Heart left ventricle (tissue), 16 donors: ENCODE measurements around the gene C22orf31. TPM values are rescaled to one million over a fixed set of nuclear protein-coding genes. Genes with fewer than 3 reads are reported as not detected.

Experiments
- ATAC-seq, 4 donors: fragments of 200-7000 bp; cut with Tn5 transposase; one replicate each; pipeline ENCODE4 v1.9.1; 2020 to 2022; ENCODE audit warnings: moderate library complexity in 4 of 4, mild to moderate bottlenecking in 3 of 4, moderate number of reproducible peaks in 1 of 4
- DNase-seq, 5 donors: peaks; one replicate each; pipeline ENCODE4 v3.0.0-alpha.2; 2020
- H3K27ac ChIP-seq, 12 donors: fragments of 200-600 bp; sonication (generic) in 4 of 12; one replicate each; pipeline versions ENCODE4 v1.5.0 to v1.8.0; 2016 to 2022; ENCODE audit warnings: mild to moderate bottlenecking in 2 of 12
- H3K27me3 ChIP-seq, 9 donors: fragments of 200-600 bp; sonication (generic) in 2 of 9; one replicate each; pipeline versions ENCODE4 v1.5.1 to v1.8.0; 2016 to 2022; ENCODE audit warnings: mild to moderate bottlenecking in 3 of 9
- H3K36me3 ChIP-seq, 9 donors: fragments of 200-600 bp; sonication (generic) in 2 of 9; one replicate each; pipeline versions ENCODE4 v1.5.0 to v1.8.0; 2018 to 2022; ENCODE audit warnings: mild to moderate bottlenecking in 2 of 9
- H3K4me1 ChIP-seq, 12 donors: fragments of 200-600 bp; sonication (generic) in 4 of 12; one replicate each; pipeline versions ENCODE4 v1.5.0 to v1.8.0; 2016 to 2022; ENCODE audit warnings: mild to moderate bottlenecking in 3 of 12
- H3K4me3 ChIP-seq, 12 donors: fragments of 200-600 bp; sonication (generic) in 4 of 12; one replicate each; pipeline versions ENCODE4 v1.5.0 to v1.8.0; 2017 to 2022; ENCODE audit warnings: mild to moderate bottlenecking in 9 of 12, moderate library complexity in 4 of 12
- H3K9me3 ChIP-seq, 12 donors: fragments of 200-600 bp; sonication (generic) in 4 of 12; one replicate each; pipeline versions ENCODE4 v1.5.0 to v1.8.0; 2016 to 2022; ENCODE audit warnings: mild to moderate bottlenecking in 1 of 12
- CTCF ChIP-seq, 12 donors: fragments of 200-600 bp; sonication (generic) in 4 of 12; IDR thresholded peaks; one replicate each; pipeline versions ENCODE4 v1.5.0 to v1.8.0; 2018 to 2022; ENCODE audit warnings: antibody characterized with exemption in 12 of 12, mild to moderate bottlenecking in 5 of 12
- POLR2A ChIP-seq, 2 donors: fragments of 450-650 bp; IDR thresholded peaks; one replicate each; pipeline ENCODE4 v1.6.1; 2017; ENCODE audit warnings: antibody characterized with exemption in 2 of 2, mild to moderate bottlenecking in 2 of 2, moderate library complexity in 2 of 2
- WGBS, 4 donors: extraction: QIAGEN DNeasy Blood & Tissue Kit in 2 of 4; methylation state at CpG; one replicate each; pipeline versions ENCODE4 v1.1.5 to v1.1.7; 2013 to 2018; 5-methylcytosine and 5-hydroxymethylcytosine counted together
- intact Hi-C, 10 donors: fragments of 100-400 bp; cut with DNase I; formaldehyde crosslinking; loops; one replicate each; pipeline versions ENCODE4 v1.11.1 to v1.14.2; 2022
- polyA plus RNA-seq, 2 donors: library from polyadenylated mRNA; stranded (reverse); fragments of 200-250 nt; gene quantifications; one replicate each; pipeline ENCODE4 v1.2.3, GENCODE V29; 2013
- total RNA-seq, 9 donors: library from RNA; depleted of rRNA in 2 of 9; stranded (reverse); fragments of >200 nt in 2 of 9; fragmentation: NEBNext Ultra II Directional in 3 of 9; extraction: Animal tissue kit (Norgen Biotek cat#: 25700) in 3 of 9; gene quantifications; one replicate each; pipeline versions ENCODE4 v1.1.0 to v1.2.4, GENCODE V29; 2016 to 2023
- donor health status: ischemic (EF 13 %, LVEDD 7.1; RV severe dilation, severe dysfunction).
- donor health status: healthy with polysubstance abuse.
- donor health status: DM: no; HTN: yes; CAD: no.
- donor health status: DM: no; HTN: no; CAD: no.
- donor health status: ischemic (EF 25% LVEDD 6.9; RV normal size, moderate dysfunction).
- donor health status: ischemic (EF 25% LVEDD 5.7; RV mildly dilated, moderate dysfunction).
- donor health status: healthy.
- donor health status: DM: yes; HTN: yes; CAD: no.
- donor health status: ischemic (EF 35%, LVEDD 5.7; RV mildly dilated, moderate dysfunction).
- donor health status: nonischemic (EF 11% LVEDD 7.7; RV severe dilation, severe dysfunction).
- donor health status: DM: yes; HTN: yes; CAD: no.
- donor health status: PGD.
- donor health status: ischemic (EF 29% LVEDD 5.4; RV normal size, mild dysfunction).
- donor health status: nonischemic (EF 23%, LVEDD 6.1; RV moderate dilation, normal function).

The C22orf31 gene
- total and polyA plus RNA-seq, 11 donors, result 0.40 TPM; not detected in 10

GRCh38 chr22:29060251-29060869 is 1.3 kb downstream of the C22orf31 start:
- WGBS, 4 donors, result 89 to 93% (median 90%) methylated on average over 12 of the region's 12 CpGs
- H3K9me3 ChIP-seq, result no peaks in the 10 kb centered on the region
- H3K4me1 ChIP-seq, result no peaks in the 10 kb centered on the region
- peak in 1 of 5 donors; percentile 5 for DNase-seq
- no peak overlapping the region for H3K4me3 ChIP-seq
- TF ChIP-seq CTCF (IDR thresholded peaks at IDR 0.05) (no peak), POLR2A (IDR thresholded peaks at IDR 0.05) (no peak)
- H3K27ac ChIP-seq, result no peak overlapping the region
- intact Hi-C loops, result no loop called here
- ATAC-seq, result no peak
- no peaks in the 10 kb centered on the region for H3K36me3 ChIP-seq
- peaks cover 0 to 7% (median 0%) of the 10 kb centered on the region in 9 donors for H3K27me3 ChIP-seq

- H3K4me1 ChIP-seq, result no peaks in the 10 kb centered on the region
- H3K36me3 ChIP-seq, result no peaks in the 10 kb centered on the region
- DNase-seq (no peak), ATAC-seq (no peak)
- intact Hi-C loops, result loop anchor here in 1 of 10 donors (10.0 kb wide), 1 partner anchor 98 kb away; no protein-coding TSS in a partner anchor
- peaks cover 0 to 7% (median 0%) of the 10 kb centered on the region in 9 donors for H3K27me3 ChIP-seq
- H3K9me3 ChIP-seq, result no peaks in the 10 kb centered on the region
- no peak for TF ChIP-seq POLR2A (IDR thresholded peaks at IDR 0.05)
- no peak for TF ChIP-seq CTCF (IDR thresholded peaks at IDR 0.05)
- H3K27ac ChIP-seq, result no peak overlapping the region
- WGBS, 4 donors, result 95 to 98% (median 97%) methylated on average over 3 of the region's 3 CpGs
- no peak overlapping the region for H3K4me3 ChIP-seq
These were observed 5.2 kb downstream of the C22orf31 start for GRCh38 chr22:29056472-29056871.

- no peak for ATAC-seq
- 51 to 64% (median 62%) methylated on average over 14 of the region's 14 CpGs for WGBS, 4 donors
- TF ChIP-seq POLR2A (IDR thresholded peaks at IDR 0.05) (no peak), CTCF (IDR thresholded peaks at IDR 0.05) (no peak)
- Histone ChIP-seq H3K4me1 (no peaks in the 10 kb centered on the region), H3K27me3 (peaks cover 0 to 7% (median 0%) of the 10 kb centered on the region in 9 donors), H3K27ac (no peak overlapping the region), H3K36me3 (peaks cover 0 to 10% (median 1%) of the 10 kb centered on the region in 9 donors), H3K9me3 (no peaks in the 10 kb centered on the region), H3K4me3 (no peak overlapping the region)
- DNase-seq, result no peak
- intact Hi-C loops, result loop anchor here in 1 of 10 donors (10.0 kb wide), 1 partner anchor 99 kb away; no protein-coding TSS in a partner anchor
These were observed 6.3 kb downstream of the C22orf31 start for GRCh38 chr22:29055192-29055830.

- DNase-seq (no peak), ATAC-seq (no peak)
- TF ChIP-seq POLR2A (IDR thresholded peaks at IDR 0.05) (no peak), CTCF (IDR thresholded peaks at IDR 0.05) (no peak)
- H3K9me3 ChIP-seq, result no peaks in the 10 kb centered on the region
- H3K27ac ChIP-seq, result no peak overlapping the region
- peaks cover 0 to 20% (median 10%) of the 10 kb centered on the region in 9 donors for H3K36me3 ChIP-seq
- intact Hi-C loops, result loop anchor here in 1 of 10 donors (10.0 kb wide), 1 partner anchor 100 kb away; no protein-coding TSS in a partner anchor
- H3K4me3 ChIP-seq, result no peak overlapping the region
- WGBS, 4 donors, result 77 to 91% (median 83%) methylated on average over 6 to 10 of the region's 10 CpGs
- H3K27me3 ChIP-seq, result peaks cover 0 to 7% (median 0%) of the 10 kb centered on the region in 9 donors
- no peaks in the 10 kb centered on the region for H3K4me1 ChIP-seq
These were observed 7.3 kb downstream of the C22orf31 start for GRCh38 chr22:29054251-29054767.
